ENCODE results near the gene GCLC. TPM values are rescaled to one million over a fixed set of nuclear protein-coding genes. Genes with fewer than 3 reads are reported as not detected.

The GCLC gene
- total RNA-seq, 1 donor = 26.8 TPM

- H3K9me3 ChIP-seq (ENCODE audit: low read depth, low read length) = no peaks in the 10 kb centered on the region
- no peaks in the 10 kb centered on the region for H3K4me1 ChIP-seq (ENCODE audit: insufficient read depth, low read length)
- H3K79me2 ChIP-seq (ENCODE audit: insufficient read depth, low read length) = no peaks in the 10 kb centered on the region
- TF ChIP-seq CTCF (IDR thresholded peaks at IDR 0.05; ENCODE audit: extremely low read depth, low read depth, low read length) = no peak
- H3K27me3 ChIP-seq (ENCODE audit: insufficient read depth, low read length) = no peaks in the 10 kb centered on the region
- H4K20me1 ChIP-seq (ENCODE audit: insufficient read depth, low read length) = no peaks in the 10 kb centered on the region
- H3K36me3 ChIP-seq (ENCODE audit: insufficient read depth, low read length) = peaks cover 10% of the 10 kb centered on the region
- H3K27ac ChIP-seq (ENCODE audit: low read depth, low read length) = no peak overlapping the region
- no peak overlapping the region for H3K4me2 ChIP-seq (ENCODE audit: insufficient read depth, low read length)
- DNase-seq (ENCODE audit: insufficient read length, low spot score, missing footprints) = no peak
- no peak overlapping the region for H2AFZ ChIP-seq (ENCODE audit: low read length)
- H3K4me3 ChIP-seq (ENCODE audit: insufficient read depth, low read length) = no peak overlapping the region
Observed at GRCh38 chr6:53504512-53504911, 40.4 kb downstream of the GCLC start.

- H3K9me3 ChIP-seq (ENCODE audit: low read depth, low read length) = no peaks in the 10 kb centered on the region
- no peak for TF ChIP-seq CTCF (IDR thresholded peaks at IDR 0.05; ENCODE audit: extremely low read depth, low read depth, low read length)
- peaks cover 10% of the 10 kb centered on the region for H3K36me3 ChIP-seq (ENCODE audit: insufficient read depth, low read length)
- no peaks in the 10 kb centered on the region for H4K20me1 ChIP-seq (ENCODE audit: insufficient read depth, low read length)
- no peaks in the 10 kb centered on the region for H3K79me2 ChIP-seq (ENCODE audit: insufficient read depth, low read length)
- no peak overlapping the region for H3K4me2 ChIP-seq (ENCODE audit: insufficient read depth, low read length)
- no peaks in the 10 kb centered on the region for H3K4me1 ChIP-seq (ENCODE audit: insufficient read depth, low read length)
- no peak overlapping the region for H3K4me3 ChIP-seq (ENCODE audit: insufficient read depth, low read length)
- H3K27me3 ChIP-seq (ENCODE audit: insufficient read depth, low read length) = no peaks in the 10 kb centered on the region
- no peak overlapping the region for H2AFZ ChIP-seq (ENCODE audit: low read length)
- H3K27ac ChIP-seq (ENCODE audit: low read depth, low read length) = no peak overlapping the region
- no peak for DNase-seq (ENCODE audit: insufficient read length, low spot score, missing footprints)
Observed at GRCh38 chr6:53503060-53503459, 41.8 kb downstream of the GCLC start.

GRCh38 chr6:53501432-53501831 is 43.5 kb downstream of the GCLC start:
- Histone ChIP-seq H3K36me3 (ENCODE audit: insufficient read depth, low read length) (peaks cover 5% of the 10 kb centered on the region), H3K79me2 (ENCODE audit: insufficient read depth, low read length) (no peaks in the 10 kb centered on the region), H3K9me3 (ENCODE audit: low read depth, low read length) (no peaks in the 10 kb centered on the region), H4K20me1 (ENCODE audit: insufficient read depth, low read length) (no peaks in the 10 kb centered on the region), H3K4me1 (ENCODE audit: insufficient read depth, low read length) (peaks cover 12% of the 10 kb centered on the region), H2AFZ (ENCODE audit: low read length) (no peak overlapping the region), H3K27ac (ENCODE audit: low read depth, low read length) (no peak overlapping the region), H3K4me3 (ENCODE audit: insufficient read depth, low read length) (no peak overlapping the region), H3K27me3 (ENCODE audit: insufficient read depth, low read length) (no peaks in the 10 kb centered on the region), H3K4me2 (ENCODE audit: insufficient read depth, low read length) (no peak overlapping the region)
- no peak for TF ChIP-seq CTCF (IDR thresholded peaks at IDR 0.05; ENCODE audit: extremely low read depth, low read depth, low read length)
- DNase-seq (ENCODE audit: insufficient read length, low spot score, missing footprints) = no peak

DNA sequence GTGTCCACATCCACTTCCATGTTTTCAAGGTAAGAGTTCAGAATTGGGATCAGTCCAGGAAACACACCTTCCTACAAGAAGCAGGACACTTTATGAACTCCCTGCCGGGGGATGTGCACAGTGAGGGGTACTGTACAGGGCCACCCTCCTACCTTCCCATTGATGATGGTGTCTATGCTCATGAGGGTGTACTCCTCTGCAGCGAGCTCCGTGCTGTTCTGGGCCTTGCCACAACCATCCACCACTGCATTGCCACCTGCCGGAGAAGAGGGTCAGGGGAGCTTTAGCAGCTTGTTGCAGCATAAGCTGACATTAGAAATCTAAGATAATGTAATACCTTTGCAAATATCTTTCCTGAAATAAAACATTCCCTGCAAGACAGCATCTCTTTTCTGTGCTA is 44.8 kb downstream of the GCLC start:
- Histone ChIP-seq H2AFZ (ENCODE audit: low read length) (no peak overlapping the region), H3K4me3 (ENCODE audit: insufficient read depth, low read length) (no peak overlapping the region), H3K36me3 (ENCODE audit: insufficient read depth, low read length) (no peaks in the 10 kb centered on the region), H3K4me1 (ENCODE audit: insufficient read depth, low read length) (peaks cover 13% of the 10 kb centered on the region), H3K9me3 (ENCODE audit: low read depth, low read length) (no peaks in the 10 kb centered on the region), H3K4me2 (ENCODE audit: insufficient read depth, low read length) (no peak overlapping the region), H3K27ac (ENCODE audit: low read depth, low read length) (no peak overlapping the region), H3K27me3 (ENCODE audit: insufficient read depth, low read length) (no peaks in the 10 kb centered on the region), H3K79me2 (ENCODE audit: insufficient read depth, low read length) (no peaks in the 10 kb centered on the region), H4K20me1 (ENCODE audit: insufficient read depth, low read length) (no peaks in the 10 kb centered on the region)
- no peak for DNase-seq (ENCODE audit: insufficient read length, low spot score, missing footprints)
- TF ChIP-seq CTCF (IDR thresholded peaks at IDR 0.05; ENCODE audit: extremely low read depth, low read depth, low read length) = no peak

Measured in osteoblast (primary cell).